Activated CD4-positive, alpha-beta T cell treated with anti-CD3 and anti-CD28 coated beads for 24 hours (primary cell): Measurements from ENCODE around the gene SETD7.
A peak's percentile ranks its signal among the peaks of the same experiment; 100 is the strongest.

Experiments used
- DNase-seq, 2 donors: peaks; one replicate each; pipeline ENCODE4 v3.0.0-alpha.2; 2020; ENCODE audit warnings: low read depth in 2 of 2

SETD7 gene

DNA sequence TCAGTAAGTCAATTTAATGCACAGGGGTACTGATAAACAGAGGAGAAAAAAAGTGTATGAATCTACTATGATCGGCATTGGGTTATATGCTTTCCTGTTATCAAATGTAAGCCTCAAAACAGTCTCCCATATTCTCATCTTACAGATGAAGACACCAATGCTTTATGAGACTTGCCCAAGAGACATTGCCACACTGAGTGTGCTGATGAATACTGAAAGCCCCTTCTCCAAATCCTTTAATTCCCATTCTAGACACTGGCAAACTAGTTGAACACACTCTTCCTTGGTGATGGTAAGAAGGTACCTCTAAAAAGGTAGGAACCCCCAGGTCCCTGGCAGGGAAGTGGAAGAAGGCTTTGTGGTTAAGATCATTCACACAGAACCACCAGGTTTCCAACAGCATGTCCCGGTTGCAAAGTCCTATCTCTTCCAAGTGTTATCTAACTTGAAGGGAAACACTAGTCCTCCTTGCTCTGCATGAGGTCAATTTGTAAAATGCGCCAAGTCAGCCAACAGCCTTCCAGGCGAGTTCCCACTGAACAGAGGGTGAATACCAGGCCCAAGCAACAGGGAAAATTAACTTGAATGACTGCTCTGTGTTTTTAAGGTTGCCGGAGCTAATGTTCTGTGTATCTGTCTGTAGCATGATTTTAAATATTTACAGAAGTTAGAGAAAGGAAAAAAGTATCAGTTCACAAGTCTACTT is 5.1 kb downstream of the SETD7 start:
- DNase-seq = no peak

DNA sequence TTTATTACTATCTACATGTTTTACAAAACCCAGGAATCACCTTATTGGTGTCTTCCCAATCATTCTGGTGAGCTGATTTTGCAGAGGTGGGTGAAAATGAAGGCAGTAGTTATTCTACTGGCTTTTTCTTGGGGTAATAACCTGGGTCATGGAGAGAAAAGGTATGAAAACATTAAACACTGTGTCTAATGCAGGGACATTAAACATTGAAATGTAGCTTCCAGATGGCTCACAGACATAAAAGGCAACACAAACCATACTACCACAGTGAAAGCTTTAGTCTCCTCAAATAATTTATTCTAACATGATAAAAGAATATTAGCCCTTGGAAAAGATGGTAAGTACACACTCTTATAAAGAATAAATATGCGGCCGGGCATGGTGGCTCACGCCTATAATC is 8.0 kb downstream of the SETD7 start:
- DNase-seq = no peak

DNA sequence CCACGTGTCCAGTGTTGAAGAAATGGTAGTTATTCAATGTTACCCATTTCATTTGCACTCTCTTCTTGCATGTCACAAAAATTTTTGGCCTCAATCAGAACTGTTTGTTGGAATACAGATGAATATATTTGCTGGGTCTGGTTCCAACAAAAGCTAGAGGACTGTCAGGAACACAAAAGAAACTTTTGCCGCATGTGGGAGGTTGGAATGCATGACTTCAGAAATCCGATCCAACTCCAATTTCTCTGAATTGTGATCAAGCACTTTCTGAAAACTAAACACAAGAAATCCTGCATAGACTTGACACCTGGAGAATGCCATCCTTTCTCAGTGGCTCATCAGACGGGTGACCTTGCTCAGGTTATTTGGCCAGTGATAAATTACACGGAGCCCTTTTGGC is 15.4 kb downstream of the SETD7 start:
- DNase-seq = no peak

DNA sequence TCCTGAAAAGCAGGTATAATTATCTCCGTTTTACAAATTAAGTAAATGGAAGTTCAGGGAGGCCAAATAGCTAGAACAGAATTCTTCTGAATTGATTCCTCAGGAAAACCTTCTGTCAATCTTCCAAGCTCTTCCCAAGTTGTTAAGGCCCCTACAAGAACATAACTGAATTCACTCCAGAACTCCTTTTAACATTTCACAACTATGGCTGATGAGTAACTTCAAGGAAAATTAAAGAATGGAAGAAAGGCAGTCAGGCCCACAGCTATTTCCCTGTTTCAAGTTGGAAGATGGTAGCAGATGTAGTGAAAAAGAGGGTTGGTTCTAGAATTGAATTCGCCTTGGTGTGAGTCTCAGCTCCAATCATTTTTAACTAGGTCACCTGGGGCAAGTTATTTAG is 15.9 kb downstream of the SETD7 start:
- no peak for DNase-seq

DNA sequence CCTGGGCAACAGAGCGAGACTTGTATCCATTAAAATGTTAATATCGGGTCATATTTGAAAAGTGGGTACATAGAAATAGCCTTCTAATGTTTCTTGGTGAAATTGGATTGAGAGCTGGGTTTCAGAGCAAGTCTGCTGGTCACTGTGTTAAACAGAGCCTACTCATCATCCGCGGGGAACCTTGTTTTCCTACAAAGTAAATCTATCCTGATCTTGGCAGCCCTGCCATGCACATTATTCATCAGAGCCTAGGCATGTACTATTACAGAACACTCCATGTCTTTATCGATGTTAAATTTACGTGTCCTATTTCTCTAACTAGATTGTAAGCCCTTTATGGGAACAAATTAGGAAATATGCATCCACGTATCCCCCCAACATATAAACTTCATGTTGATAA is 18.7 kb downstream of the SETD7 start:
- no peak for DNase-seq

DNA sequence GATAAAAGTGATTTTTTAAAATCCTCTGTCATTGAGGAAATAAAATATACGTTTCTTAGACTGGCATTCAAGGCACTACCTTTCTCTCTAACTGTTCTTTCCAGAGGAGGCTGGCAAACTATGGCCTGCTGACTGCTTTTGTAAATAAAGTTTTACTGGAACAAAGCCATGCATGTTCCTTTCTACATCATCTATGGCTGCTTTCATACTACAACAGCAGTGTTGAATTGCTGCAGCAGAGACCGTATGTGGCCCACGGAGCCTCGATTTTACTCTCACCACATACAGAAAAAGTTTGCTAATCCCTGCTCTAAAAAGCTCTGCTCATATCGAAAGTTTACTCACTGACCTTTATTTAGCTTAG is 20.2 kb downstream of the SETD7 start:
- DNase-seq = no peak

DNA sequence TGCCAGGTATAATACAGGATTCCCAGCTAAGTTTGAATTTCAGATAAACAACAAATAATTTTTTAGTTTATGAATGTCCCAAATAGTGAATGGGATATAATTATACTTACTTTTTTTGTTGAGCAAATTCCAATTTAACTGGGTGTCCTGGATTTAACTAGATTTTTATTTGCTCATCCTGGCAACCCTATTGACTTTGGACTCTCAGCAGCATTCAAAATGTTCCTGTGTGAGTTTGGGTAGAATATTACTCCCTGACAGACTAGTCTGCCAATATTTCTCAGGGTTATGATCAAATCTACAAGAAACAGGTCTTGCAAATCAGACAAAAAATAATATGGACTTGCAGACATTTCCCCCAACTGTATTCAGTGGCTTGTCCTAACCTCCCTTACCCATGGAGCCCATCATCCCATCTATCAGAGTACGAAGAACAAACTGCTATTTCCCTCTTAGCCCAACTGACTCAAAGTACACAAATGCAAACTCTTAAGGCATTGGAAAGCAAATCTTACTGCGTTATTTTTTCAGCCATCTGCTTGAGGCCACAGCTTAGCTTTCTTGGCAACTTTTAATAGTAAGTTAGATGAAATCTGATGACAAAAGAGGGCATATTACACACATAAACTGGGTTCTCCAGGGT is 20.7 kb downstream of the SETD7 start:
- no peak for DNase-seq

DNA sequence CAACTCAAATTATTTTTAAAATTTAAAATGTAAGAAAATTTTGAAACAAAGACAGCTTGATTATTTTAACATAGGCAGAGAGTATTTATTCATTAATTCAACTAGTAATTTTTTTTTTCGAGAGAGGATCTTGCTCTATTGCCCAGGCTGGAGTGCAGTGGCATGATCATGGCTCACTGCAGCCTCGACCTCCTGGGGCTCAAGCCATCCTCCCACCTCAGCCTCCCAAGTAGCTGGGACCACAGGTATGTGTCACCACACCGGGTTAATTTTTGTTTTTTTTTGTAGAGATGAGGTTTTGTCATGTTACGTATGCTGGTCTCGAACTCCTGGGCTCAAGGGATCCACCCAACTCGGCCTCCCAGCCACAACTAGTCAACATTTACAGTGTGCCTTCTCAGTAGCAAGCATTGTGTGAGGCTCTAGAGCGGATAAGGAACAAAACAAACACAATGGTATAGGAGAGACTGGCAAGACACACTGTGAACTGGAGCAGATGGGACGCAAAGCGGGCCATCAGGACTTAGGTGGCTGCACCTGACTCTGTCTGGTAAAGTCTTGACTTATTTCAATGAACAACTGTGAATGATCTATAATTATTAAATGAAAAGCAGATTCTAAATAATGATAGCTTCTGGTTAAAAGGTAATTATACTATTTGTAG is 21.6 kb downstream of the SETD7 start:
- DNase-seq = no peak

GRCh38 chr4:139533511-139533910 is 22.5 kb downstream of the SETD7 start:
- DNase-seq = no peak

GRCh38 chr4:139532947-139533346 is 23.1 kb downstream of the SETD7 start:
- DNase-seq = no peak

DNA sequence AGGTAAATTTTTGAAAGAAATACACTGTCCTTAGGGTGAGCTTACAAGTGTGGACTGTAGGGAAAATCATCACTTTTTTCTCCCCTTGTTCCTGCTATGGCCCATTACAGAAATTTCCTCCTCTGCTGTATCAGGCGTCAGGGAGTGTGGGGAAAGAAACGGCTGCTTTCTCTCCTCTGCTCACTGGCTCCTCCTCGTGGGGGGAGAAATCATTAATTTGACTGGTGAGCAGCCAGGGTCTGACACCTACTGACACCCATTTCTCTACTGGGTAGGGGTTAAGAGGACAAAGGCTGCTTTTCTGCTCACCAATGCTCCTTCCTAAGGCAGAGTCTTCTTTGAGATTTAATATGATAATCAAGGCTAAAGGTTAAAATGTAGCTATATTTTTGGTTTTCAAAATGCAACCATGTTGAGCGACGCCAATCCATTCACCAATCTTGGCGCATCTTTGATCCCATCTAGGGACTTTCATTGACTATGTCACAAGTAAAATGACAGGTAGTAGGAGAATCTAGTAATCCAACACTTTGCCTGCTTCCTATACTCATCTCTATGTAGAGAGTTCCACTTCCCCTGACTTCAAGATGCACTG is 25.1 kb downstream of the SETD7 start:
- peak; percentile 40 to 43 for DNase-seq

DNA sequence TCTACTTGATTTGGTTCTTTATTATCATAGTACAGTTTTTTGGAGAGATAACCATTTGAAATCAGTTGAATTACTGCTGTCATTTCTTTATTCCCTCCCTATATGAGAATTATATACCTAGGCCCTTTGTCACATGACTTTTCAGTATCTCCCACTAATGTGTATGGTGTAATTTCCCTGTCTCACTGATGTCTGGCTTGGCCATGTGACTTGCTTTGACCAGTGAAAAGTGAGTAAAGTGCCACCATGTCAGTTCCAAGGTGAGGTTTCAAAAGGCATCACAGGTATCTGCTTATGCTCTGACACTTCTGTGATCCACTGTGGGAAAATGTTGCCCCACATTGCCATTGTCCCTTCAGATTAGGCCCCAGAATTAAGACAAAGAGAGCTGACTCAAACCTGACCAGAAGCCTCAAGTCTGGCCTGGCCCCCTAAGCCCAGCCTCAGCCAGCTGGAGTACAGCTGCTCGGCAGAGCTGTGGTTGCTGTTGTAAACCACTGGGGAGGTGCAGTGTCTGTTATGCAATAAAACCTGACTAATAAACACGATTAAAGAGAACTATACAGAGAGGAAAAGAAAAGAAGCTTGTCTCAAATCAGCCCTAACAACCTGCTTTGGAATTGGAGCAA is 27.5 kb downstream of the SETD7 start:
- no peak for DNase-seq

- DNase-seq = no peak
Measured at GRCh38 chr4:139526928-139527327, 29.1 kb downstream of the SETD7 start.

DNA sequence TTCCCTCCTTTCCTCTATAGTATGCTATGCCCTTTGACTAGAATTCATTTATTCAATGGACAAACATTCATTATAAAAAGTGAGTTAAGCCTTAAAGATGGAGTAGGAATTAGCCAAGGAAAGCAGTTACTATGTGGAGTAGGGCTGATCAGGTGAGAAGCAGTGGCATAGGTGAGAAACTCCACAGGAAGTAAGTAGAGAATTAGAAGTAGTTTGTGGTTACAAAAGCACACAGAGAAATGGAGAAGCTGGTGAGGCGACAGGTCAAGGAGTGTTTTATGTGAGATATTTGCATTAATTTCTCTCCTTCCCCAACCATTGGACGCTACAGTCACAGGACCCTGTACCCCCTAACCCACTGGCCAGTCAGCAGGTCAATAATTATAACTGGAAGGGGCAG is 30.6 kb downstream of the SETD7 start:
- no peak for DNase-seq

DNA sequence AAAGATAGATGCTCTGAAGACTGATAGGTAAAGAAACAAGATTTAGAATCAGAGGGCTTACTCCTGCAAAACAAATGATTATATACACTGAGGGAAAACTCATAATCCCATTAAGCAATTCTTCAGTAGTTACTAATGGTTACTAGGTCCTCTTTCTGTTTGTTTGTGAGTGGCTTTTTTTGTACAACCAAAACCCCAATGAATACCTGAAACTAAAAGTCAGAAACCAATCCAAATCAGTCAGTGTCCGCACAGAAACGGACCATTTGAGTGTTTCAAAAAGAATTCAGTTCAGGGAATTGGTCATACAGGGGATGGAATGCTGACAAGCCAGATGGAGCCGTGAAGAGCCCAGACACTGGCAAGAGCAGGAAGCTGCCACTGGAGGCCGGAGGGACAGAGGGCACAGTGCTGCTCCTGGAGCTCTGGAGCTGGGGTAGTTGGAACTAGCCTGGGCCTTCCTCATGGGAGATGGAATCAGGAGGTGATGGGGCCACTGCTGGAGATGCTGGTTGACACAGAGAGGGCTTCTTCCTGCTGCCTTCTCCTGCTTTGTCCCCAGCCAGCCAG is 31.9 kb downstream of the SETD7 start:
- DNase-seq = no peak

- DNase-seq = no peak
Measured at GRCh38 chr4:139523076-139523475, 32.9 kb downstream of the SETD7 start.

- no peak for DNase-seq
Measured at GRCh38 chr4:139522457-139522856, 33.6 kb downstream of the SETD7 start.

DNA sequence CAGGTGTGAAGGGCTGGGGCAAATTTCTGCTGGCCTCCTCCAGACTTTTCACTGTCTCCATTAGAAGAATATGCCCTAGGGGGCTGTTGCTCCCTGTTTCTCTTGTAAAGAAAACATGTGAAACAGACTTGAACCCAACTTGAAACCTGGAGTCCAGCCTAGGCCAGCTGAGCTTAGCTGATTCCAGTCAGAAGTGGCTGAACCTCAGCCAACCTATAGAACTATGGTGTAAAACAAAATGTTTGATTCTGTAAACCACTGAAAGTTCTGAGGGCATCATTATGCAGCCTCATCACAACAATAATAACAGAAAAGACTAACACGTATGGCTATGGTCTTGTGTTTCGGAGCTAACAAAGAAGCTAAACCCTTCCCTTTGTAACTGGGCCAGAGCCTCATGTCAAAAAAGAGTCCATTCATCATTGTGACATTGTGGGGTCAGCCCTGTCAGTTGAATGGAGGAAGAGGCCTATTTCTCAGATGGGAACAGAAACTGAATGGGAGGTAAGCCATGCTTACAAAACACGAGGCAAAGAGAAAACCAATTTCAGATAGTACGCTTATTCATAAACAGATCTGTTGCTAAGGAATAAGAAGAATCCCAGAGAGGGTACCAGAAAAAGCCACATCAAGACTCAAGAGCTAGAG is 34.1 kb downstream of the SETD7 start:
- DNase-seq = no peak

DNA sequence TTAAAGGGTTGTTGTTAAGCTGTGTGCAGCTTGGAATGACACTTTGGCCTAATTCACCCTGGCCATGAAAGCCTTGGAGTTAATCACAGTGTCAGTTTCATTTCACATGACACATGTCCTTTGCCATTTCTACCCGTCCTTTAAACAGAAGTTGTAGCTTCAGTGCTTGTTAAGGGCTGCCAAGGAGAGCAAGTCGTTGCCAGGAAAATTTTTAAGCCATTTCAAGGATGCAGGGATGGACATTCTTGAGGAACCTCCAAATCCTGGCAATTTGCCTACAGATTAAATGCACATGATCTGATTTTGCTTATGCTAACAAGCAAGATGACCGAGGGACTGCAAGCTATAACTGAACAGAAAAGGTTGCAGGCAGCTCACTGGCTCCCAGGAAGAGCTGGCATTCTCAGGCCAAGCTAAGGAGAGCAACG is 40.5 kb downstream of the SETD7 start:
- no peak for DNase-seq

DNA sequence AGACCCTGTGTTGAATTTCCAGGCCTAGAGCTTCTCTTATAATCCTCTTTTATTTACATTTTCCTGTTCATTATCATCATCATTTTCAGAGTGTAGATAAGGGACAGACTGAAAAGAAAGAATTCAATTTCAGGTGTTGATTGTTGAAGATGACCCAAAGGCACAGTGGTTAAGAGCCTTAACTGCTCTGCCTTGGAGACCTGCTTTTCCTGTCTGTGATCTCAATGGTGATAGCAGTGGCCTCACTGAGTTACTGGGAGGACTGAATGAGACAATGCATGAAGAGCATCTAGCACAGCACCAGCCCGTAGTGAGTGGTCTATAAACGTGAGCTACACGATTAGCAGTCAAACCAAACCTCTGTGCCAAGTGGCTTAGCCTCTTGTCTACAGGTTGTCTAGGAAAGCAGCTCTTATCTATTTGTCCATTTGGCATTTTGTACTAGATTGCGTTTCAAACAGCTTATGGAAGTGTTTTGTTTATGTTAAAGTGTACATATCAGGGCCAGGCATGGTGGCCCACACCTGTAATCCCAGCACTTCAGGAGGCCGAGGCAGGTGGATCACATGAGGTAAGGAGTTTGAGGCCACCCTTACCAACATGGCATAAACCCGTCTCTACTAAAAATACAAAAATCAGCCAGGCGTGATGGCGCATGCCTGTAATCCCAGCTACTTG is 41.5 kb downstream of the SETD7 start:
- no peak for DNase-seq

- DNase-seq = no peak
Measured at GRCh38 chr4:139511320-139511719, 44.7 kb downstream of the SETD7 start.
